Measurements from ENCODE around the gene LRP1. TPM values are rescaled to one million over a fixed set of nuclear protein-coding genes. Genes with fewer than 3 reads are reported as not detected.

Gene LRP1
- total RNA-seq, 2 donors from 2014 or later = 53.5 to 198 TPM

DNA sequence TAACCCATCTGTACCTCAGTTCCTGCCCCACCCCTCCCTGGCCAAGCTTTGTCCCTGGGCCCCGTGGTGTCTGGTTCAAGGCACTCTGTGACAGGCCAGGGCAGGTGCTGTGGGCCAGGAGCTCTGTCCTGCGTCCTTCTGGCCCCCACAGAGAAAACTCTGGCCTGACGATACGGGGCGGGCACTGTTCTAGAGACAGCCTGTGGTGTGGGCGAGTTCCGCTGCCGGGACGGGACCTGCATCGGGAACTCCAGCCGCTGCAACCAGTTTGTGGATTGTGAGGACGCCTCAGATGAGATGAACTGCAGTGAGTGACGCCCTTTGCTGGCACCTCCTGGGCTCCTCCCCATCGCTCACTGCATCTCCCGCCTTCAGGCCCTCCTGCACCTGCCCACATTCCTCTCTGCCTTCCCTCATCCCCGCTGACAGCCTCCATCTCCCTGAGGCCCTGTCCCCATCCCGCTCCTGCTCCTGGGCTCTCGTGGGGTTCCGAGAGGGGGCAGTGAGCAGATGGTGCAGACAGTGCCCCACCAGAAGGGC, 65.5 kb downstream of the LRP1 start:
- WGBS = 79% methylated on average over 19 of the region's 19 CpGs

DNA sequence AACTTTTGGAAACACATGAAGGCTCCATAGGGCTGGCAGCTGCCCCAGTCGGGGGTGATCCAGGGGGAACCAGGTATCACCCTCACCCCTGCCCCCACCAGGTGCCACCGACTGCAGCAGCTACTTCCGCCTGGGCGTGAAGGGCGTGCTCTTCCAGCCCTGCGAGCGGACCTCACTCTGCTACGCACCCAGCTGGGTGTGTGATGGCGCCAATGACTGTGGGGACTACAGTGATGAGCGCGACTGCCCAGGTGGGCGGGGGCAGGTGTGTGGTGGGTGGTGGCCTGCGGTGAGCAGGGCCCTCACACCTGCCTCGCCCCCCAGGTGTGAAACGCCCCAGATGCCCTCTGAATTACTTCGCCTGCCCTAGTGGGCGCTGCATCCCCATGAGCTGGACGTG, 66.0 kb downstream of the LRP1 start:
- DNase-seq (ENCODE audit: low spot score) = no peak
- Histone ChIP-seq H3K4me3 (no peak overlapping the region), H3K4me1 (replicated peaks) (no peaks in the 10 kb centered on the region), H3K9me3 (no peaks in the 10 kb centered on the region), H3K27me3 (replicated peaks; ENCODE audit: insufficient read depth) (no peaks in the 10 kb centered on the region), H3K27ac (no peak overlapping the region), H3K36me3 (peaks cover 6 to 30% of the 10 kb centered on the region in 2 donors)
- TF ChIP-seq, protein P1, sequence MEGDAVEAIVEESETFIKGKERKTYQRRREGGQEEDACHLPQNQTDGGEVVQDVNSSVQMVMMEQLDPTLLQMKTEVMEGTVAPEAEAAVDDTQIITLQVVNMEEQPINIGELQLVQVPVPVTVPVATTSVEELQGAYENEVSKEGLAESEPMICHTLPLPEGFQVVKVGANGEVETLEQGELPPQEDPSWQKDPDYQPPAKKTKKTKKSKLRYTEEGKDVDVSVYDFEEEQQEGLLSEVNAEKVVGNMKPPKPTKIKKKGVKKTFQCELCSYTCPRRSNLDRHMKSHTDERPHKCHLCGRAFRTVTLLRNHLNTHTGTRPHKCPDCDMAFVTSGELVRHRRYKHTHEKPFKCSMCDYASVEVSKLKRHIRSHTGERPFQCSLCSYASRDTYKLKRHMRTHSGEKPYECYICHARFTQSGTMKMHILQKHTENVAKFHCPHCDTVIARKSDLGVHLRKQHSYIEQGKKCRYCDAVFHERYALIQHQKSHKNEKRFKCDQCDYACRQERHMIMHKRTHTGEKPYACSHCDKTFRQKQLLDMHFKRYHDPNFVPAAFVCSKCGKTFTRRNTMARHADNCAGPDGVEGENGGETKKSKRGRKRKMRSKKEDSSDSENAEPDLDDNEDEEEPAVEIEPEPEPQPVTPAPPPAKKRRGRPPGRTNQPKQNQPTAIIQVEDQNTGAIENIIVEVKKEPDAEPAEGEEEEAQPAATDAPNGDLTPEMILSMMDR (IDR thresholded peaks at IDR 0.05) = no peak
- TF ChIP-seq POLR2AphosphoS5 (IDR thresholded peaks at IDR 0.05) = no peak
- no peak for TF ChIP-seq POLR2A (IDR thresholded peaks at IDR 0.05)
- intact Hi-C loops (cut with DNase I) = no loop called here
- WGBS = 91% methylated on average over 18 of the region's 18 CpGs

More for the DNA sequence above, 65.5 kb downstream of the LRP1 start:
- Histone ChIP-seq H3K4me3 (no peak overlapping the region), H3K9me3 (no peaks in the 10 kb centered on the region), H3K4me1 (replicated peaks) (no peaks in the 10 kb centered on the region), H3K27me3 (replicated peaks; ENCODE audit: insufficient read depth) (no peaks in the 10 kb centered on the region), H3K27ac (no peak overlapping the region), H3K36me3 (peaks cover 6 to 30% of the 10 kb centered on the region in 2 donors)
- no peak for DNase-seq (ENCODE audit: low spot score)
- intact Hi-C loops (cut with DNase I) = no loop called here
- no peak for TF ChIP-seq POLR2AphosphoS5 (IDR thresholded peaks at IDR 0.05)
- TF ChIP-seq POLR2A (IDR thresholded peaks at IDR 0.05) = no peak
- TF ChIP-seq, protein P1 (IDR thresholded peaks at IDR 0.05) = no peak

DNA sequence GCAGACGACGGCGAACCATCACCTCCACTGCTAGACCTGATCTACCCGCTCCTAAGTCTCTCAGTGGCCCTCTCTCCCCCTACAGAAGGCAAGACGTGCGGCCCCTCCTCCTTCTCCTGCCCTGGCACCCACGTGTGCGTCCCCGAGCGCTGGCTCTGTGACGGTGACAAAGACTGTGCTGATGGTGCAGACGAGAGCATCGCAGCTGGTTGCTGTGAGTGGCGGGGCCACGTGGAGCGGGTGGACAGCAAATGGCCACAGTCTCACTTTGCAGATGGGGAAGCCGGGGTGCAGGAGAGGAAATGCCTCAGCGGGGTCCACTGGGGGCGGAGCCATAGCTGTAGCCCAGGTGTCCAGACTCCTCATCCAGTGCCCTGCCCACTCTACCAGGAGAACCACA, 66.9 kb downstream of the LRP1 start:
- H3K4me3 ChIP-seq = no peak overlapping the region
- DNase-seq (ENCODE audit: low spot score) = no peak
- intact Hi-C loops (cut with DNase I) = no loop called here
- no peaks in the 10 kb centered on the region for H3K27me3 ChIP-seq (replicated peaks; ENCODE audit: insufficient read depth)
- TF ChIP-seq, protein P1 (IDR thresholded peaks at IDR 0.05) = no peak
- TF ChIP-seq POLR2A (IDR thresholded peaks at IDR 0.05) = no peak
- no peak for TF ChIP-seq POLR2AphosphoS5 (IDR thresholded peaks at IDR 0.05)
- WGBS = 91% methylated on average over 19 of the region's 19 CpGs
- peaks cover 6 to 30% of the 10 kb centered on the region in 2 donors for H3K36me3 ChIP-seq
- no peak overlapping the region for H3K27ac ChIP-seq
- H3K4me1 ChIP-seq (replicated peaks) = no peaks in the 10 kb centered on the region
- no peaks in the 10 kb centered on the region for H3K9me3 ChIP-seq

DNA sequence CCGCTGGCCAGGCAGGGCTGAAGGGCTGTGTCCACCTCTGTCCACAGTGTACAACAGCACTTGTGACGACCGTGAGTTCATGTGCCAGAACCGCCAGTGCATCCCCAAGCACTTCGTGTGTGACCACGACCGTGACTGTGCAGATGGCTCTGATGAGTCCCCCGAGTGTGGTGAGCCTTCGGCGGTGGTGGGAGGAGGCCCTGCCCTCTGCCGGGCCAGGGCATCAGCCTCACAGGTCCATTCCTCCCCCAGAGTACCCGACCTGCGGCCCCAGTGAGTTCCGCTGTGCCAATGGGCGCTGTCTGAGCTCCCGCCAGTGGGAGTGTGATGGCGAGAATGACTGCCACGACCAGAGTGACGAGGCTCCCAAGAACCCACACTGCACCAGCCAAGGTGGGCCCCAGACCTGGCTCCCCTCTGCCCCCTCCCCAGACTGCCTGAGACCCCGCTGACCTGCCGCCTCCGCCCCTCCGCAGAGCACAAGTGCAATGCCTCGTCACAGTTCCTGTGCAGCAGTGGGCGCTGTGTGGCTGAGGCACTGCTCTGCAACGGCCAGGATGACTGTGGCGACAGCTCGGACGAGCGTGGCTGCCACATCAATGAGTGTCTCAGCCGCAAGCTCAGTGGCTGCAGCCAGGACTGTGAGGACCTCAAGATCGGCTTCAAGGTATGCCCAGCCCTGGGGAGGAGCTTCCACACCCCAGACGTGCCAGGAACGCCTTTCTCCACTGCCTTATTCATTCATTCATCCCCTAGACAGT, 67.5 kb downstream of the LRP1 start:
- 80% methylated on average over 33 of the region's 34 CpGs for WGBS
- intact Hi-C loops (cut with DNase I) = no loop called here
- Histone ChIP-seq H3K4me3 (no peak overlapping the region), H3K9me3 (no peaks in the 10 kb centered on the region), H3K27ac (no peak overlapping the region), H3K4me1 (replicated peaks) (no peaks in the 10 kb centered on the region), H3K27me3 (replicated peaks; ENCODE audit: insufficient read depth) (no peaks in the 10 kb centered on the region), H3K36me3 (peaks cover 6 to 36% of the 10 kb centered on the region in 2 donors)
- TF ChIP-seq, protein P1 (IDR thresholded peaks at IDR 0.05) = no peak
- no peak for TF ChIP-seq POLR2A (IDR thresholded peaks at IDR 0.05)
- no peak for TF ChIP-seq POLR2AphosphoS5 (IDR thresholded peaks at IDR 0.05)
- DNase-seq (ENCODE audit: low spot score) = no peak

DNA sequence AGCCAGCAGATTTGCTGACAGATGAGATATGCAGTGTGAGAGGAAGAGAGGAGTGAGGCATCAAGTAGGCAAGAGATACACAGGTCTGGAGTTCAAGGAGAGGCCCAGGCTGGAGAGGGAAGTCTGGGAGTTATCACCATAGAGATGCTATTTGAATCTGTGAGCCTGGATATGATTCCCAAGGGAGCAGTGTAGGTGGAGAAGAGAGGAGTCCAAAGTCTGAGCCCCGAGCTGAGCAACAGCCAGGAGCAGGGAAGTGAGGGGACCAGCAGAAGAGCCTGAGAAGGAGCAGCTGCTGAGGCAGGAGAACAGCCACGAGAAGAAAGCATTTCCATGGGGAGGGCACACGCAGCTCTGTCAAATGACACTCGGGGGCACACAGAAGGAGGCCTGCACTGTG, 68.2 kb downstream of the LRP1 start:
- intact Hi-C loops (cut with DNase I) = no loop called here
- Histone ChIP-seq H3K4me3 (no peak overlapping the region), H3K36me3 (peaks cover 6 to 39% of the 10 kb centered on the region in 2 donors), H3K4me1 (replicated peaks) (no peaks in the 10 kb centered on the region), H3K9me3 (no peaks in the 10 kb centered on the region), H3K27me3 (replicated peaks; ENCODE audit: insufficient read depth) (no peaks in the 10 kb centered on the region), H3K27ac (no peak overlapping the region)
- DNase-seq (ENCODE audit: low spot score) = no peak
- 78% methylated on average over 4 of the region's 4 CpGs for WGBS
- no peak for TF ChIP-seq POLR2AphosphoS5 (IDR thresholded peaks at IDR 0.05)
- TF ChIP-seq POLR2A (IDR thresholded peaks at IDR 0.05) = no peak
- TF ChIP-seq, protein P1 (IDR thresholded peaks at IDR 0.05) = no peak

Data from prostate gland (tissue), 2 donors.